ENCODE data around the gene RBP3.

Gene RBP3

DNA sequence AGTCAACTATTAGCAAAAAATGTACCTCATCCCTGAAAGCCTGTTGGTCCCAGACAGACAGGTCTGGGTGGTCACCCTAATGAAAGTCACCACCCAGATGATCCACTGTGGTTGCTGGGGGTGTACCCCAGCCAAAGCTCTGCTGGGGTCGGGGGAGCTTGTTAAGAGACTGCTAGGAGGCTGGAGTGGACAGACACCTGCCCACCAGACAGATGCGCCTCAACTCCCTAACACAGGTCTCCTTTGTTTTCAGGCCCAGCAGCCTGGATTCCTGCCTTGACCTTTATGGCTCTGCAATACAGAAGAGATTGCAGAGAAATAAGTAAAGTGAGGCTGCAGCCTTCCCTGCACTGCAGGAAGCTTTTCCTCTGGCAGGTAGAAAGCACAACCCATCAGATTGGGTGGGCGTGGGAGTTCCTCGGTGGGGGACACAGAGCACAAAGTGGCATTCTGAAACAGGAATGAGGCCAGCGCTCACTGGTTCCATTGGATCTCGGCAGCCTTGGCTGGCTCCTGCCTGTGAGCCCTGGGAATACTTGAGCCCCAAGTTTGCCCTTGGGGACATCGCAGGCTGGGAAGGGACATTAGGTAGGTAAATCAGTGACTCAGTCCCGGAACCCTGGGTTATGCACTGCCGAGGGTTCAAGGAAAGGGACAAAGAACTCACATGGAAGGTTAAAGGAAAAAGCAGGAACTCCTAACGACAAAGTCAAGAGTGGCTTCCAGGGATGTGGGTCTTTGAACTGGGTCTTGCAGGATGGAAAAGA, 53.9 kb downstream of the RBP3 start:
- H3K4me1 ChIP-seq (ENCODE audit: control insufficient read depth, low read length), result no peaks in the 10 kb centered on the region
- no peak for TF ChIP-seq EZH2phosphoT487 (IDR thresholded peaks at IDR 0.05; ENCODE audit: borderline replicate concordance, low read length)
- TF ChIP-seq, protein P1, sequence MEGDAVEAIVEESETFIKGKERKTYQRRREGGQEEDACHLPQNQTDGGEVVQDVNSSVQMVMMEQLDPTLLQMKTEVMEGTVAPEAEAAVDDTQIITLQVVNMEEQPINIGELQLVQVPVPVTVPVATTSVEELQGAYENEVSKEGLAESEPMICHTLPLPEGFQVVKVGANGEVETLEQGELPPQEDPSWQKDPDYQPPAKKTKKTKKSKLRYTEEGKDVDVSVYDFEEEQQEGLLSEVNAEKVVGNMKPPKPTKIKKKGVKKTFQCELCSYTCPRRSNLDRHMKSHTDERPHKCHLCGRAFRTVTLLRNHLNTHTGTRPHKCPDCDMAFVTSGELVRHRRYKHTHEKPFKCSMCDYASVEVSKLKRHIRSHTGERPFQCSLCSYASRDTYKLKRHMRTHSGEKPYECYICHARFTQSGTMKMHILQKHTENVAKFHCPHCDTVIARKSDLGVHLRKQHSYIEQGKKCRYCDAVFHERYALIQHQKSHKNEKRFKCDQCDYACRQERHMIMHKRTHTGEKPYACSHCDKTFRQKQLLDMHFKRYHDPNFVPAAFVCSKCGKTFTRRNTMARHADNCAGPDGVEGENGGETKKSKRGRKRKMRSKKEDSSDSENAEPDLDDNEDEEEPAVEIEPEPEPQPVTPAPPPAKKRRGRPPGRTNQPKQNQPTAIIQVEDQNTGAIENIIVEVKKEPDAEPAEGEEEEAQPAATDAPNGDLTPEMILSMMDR (IDR thresholded peaks at IDR 0.05; ENCODE audit: low read depth, low read length, poor library complexity, severe bottlenecking), result no peak
- H3F3A ChIP-seq (ENCODE audit: control insufficient read depth, insufficient read depth), result no peaks in the 10 kb centered on the region
- no peak overlapping the region for H3K27ac ChIP-seq (ENCODE audit: low read depth, low read length)
- H3K79me2 ChIP-seq (ENCODE audit: control insufficient read depth, low read length), result no peaks in the 10 kb centered on the region
- H3K9me3 ChIP-seq (ENCODE audit: control insufficient read depth, insufficient read depth, low read length), result no peaks in the 10 kb centered on the region
- no peaks in the 10 kb centered on the region for H4K20me1 ChIP-seq (ENCODE audit: control insufficient read depth, insufficient read depth, low read depth, low read length)
- no peak overlapping the region for H3K4me3 ChIP-seq (ENCODE audit: low read length)
- H3K4me2 ChIP-seq (ENCODE audit: low read length), result no peak overlapping the region
- no peaks in the 10 kb centered on the region for H3K9me2 ChIP-seq (replicated peaks; ENCODE audit: control insufficient read depth, low read length)
- no peaks in the 10 kb centered on the region for H3K36me3 ChIP-seq (ENCODE audit: control insufficient read depth, low read length)
- no peaks in the 10 kb centered on the region for H3K27me3 ChIP-seq (ENCODE audit: control insufficient read depth, low read length)

DNA sequence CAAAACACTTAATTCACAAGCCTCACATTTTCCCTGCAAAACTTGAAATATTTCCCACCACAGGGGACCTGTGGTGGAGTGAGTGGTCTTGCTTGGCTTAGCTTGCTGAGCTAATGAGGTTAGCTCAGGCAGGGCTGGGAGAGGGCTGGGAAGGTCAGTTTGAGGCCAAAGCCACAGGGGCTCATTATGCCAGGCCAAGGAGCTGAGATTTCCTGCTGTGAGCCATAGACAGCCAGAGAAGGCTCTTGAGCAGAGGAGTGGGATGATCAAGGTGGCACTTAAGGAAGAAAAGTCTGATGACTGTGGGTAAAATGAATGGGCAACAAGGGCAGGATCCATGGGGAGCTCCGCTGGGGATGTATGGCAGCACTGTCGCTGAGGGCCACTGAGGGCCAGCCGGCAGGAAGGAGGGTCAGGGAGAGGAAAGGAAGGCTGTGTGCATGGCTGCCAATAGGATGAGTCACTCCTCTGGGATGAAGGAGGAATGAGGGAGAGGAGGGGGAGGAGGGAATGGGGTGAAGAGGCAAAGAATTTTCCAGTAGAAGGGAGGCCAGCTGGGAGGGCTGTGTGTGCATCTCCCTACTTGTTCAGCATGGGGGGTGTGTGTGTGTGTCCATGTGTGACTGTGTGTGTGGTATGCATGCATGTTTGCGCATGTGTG, 54.6 kb downstream of the RBP3 start:
- H3K4me1 ChIP-seq (ENCODE audit: control insufficient read depth, low read length), result no peaks in the 10 kb centered on the region

DNA sequence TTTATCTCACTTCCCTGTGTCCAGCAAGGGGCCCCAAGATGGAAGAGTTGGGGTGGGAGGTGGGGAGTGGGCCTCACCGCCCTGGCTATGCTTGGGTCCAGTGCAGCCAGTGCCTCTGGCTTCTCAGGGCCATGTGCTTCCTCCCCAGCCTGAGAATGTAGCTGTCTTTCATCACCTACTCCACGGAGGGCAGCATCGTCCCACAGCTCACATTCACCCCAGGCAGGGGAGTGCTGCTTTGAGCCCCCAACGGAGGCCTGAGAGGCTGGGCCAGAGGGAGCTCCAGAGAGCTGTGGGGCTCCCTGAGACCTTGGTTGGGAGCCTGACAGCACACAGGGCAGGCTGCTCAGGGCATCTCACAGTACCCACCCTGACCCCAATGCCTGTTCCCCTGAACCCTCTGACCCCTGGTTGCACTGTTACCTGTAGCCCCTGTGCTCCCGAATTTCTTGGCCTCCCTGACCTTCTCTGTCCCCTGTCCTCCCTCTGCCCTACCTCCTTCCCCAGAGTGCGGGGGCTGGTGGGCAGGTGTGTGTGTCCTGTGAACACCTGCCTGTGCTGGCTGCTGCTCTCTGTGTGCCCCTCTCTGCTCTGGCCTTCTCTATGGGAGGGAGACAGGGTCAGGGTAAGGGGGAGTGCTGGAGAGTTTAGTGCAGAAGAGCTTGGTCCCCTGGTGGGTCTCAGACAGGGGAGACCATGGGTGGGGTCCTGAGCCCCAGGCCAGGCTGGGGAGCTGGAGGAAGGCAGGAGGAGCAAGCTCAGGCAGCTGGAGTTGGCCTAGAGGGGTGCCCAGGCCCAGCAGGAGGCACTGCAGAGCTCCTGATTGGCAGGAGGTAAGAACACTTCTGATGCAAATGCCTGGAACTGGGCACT, 55.5 kb downstream of the RBP3 start:
- TF ChIP-seq, protein P1 (IDR thresholded peaks at IDR 0.05; ENCODE audit: low read depth, low read length, poor library complexity, severe bottlenecking), result no peak
- TF ChIP-seq EZH2phosphoT487 (IDR thresholded peaks at IDR 0.05; ENCODE audit: borderline replicate concordance, low read length), result no peak
- Histone ChIP-seq H3K4me3 (ENCODE audit: low read length) (no peak overlapping the region), H3F3A (ENCODE audit: control insufficient read depth, insufficient read depth) (no peaks in the 10 kb centered on the region), H3K4me2 (ENCODE audit: low read length) (no peak overlapping the region), H3K27me3 (ENCODE audit: control insufficient read depth, low read length) (no peaks in the 10 kb centered on the region), H3K9me3 (ENCODE audit: control insufficient read depth, insufficient read depth, low read length) (no peaks in the 10 kb centered on the region), H3K9me2 (replicated peaks; ENCODE audit: control insufficient read depth, low read length) (no peaks in the 10 kb centered on the region), H4K20me1 (ENCODE audit: control insufficient read depth, insufficient read depth, low read depth, low read length) (no peaks in the 10 kb centered on the region), H3K27ac (ENCODE audit: low read depth, low read length) (no peak overlapping the region), H3K4me1 (ENCODE audit: control insufficient read depth, low read length) (no peaks in the 10 kb centered on the region), H3K36me3 (ENCODE audit: control insufficient read depth, low read length) (no peaks in the 10 kb centered on the region), H3K79me2 (ENCODE audit: control insufficient read depth, low read length) (no peaks in the 10 kb centered on the region)

More for the DNA sequence above, 54.6 kb downstream of the RBP3 start:
- Histone ChIP-seq H3K9me3 (ENCODE audit: control insufficient read depth, insufficient read depth, low read length) (no peaks in the 10 kb centered on the region), H3K4me2 (ENCODE audit: low read length) (no peak overlapping the region), H4K20me1 (ENCODE audit: control insufficient read depth, insufficient read depth, low read depth, low read length) (no peaks in the 10 kb centered on the region), H3K79me2 (ENCODE audit: control insufficient read depth, low read length) (no peaks in the 10 kb centered on the region), H3K36me3 (ENCODE audit: control insufficient read depth, low read length) (no peaks in the 10 kb centered on the region), H3K27ac (ENCODE audit: low read depth, low read length) (no peak overlapping the region), H3K4me3 (ENCODE audit: low read length) (no peak overlapping the region), H3K27me3 (ENCODE audit: control insufficient read depth, low read length) (no peaks in the 10 kb centered on the region), H3K9me2 (replicated peaks; ENCODE audit: control insufficient read depth, low read length) (no peaks in the 10 kb centered on the region), H3F3A (ENCODE audit: control insufficient read depth, insufficient read depth) (no peaks in the 10 kb centered on the region)
- TF ChIP-seq, protein P1 (IDR thresholded peaks at IDR 0.05; ENCODE audit: low read depth, low read length, poor library complexity, severe bottlenecking), result no peak

Data from DOHH2 (cell line).